Adrenal gland (tissue), 5 donors: ENCODE results near the gene GAGE12D.
"Not testable (repeated sequence)": the region's sequence is repeated elsewhere in the genome, so short reads cannot be mapped to it uniquely, and the experiment has no call there.

Source experiments
- POLR2A ChIP-seq, 2 donors: fragments of 450-650 bp; IDR thresholded peaks; one replicate each; pipeline ENCODE4 v1.6.1; 2017; ENCODE audit warnings: antibody characterized with exemption in 2 of 2, mild to moderate bottlenecking in 2 of 2, moderate library complexity in 1 of 2
- TF ChIP-seq, protein P1 (sequence below), 6 experiments: fragments of 450-650 bp in 4 of 6; fragments of 200-600 bp in 2 of 6; sonication (generic) in 1 of 6; IDR thresholded peaks; 1 replicate in 5 of 6; 2 replicates in 1 of 6; pipeline versions ENCODE4 v1.5.1 to v1.8.0; 2016 to 2021; ENCODE audit warnings: antibody characterized with exemption in 6 of 6, mild to moderate bottlenecking in 2 of 6, moderate library complexity in 1 of 6
- donor health status: DM: no; HTN: no; CAD: no.

DNA sequence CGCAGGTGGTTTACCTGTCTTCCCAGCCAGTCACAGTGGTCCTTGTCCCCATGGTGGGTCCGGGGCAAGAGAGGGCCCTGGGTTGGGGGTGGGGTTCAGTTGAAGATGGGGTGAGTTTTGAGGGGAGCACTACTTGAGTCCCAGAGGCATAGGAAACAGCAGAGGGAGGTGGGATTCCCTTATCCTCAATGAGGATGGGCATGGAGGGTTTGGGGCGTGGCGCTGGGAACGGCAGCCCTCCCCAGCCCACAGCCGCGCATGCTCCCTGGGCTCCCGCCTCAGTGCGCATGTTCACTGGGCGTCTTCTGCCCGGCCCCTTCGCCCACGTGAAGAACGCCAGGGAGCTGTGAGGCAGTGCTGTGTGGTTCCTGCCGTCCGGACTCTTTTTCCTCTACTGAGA lies at the start of gene GAGE12D:
- TF ChIP-seq, protein P1, sequence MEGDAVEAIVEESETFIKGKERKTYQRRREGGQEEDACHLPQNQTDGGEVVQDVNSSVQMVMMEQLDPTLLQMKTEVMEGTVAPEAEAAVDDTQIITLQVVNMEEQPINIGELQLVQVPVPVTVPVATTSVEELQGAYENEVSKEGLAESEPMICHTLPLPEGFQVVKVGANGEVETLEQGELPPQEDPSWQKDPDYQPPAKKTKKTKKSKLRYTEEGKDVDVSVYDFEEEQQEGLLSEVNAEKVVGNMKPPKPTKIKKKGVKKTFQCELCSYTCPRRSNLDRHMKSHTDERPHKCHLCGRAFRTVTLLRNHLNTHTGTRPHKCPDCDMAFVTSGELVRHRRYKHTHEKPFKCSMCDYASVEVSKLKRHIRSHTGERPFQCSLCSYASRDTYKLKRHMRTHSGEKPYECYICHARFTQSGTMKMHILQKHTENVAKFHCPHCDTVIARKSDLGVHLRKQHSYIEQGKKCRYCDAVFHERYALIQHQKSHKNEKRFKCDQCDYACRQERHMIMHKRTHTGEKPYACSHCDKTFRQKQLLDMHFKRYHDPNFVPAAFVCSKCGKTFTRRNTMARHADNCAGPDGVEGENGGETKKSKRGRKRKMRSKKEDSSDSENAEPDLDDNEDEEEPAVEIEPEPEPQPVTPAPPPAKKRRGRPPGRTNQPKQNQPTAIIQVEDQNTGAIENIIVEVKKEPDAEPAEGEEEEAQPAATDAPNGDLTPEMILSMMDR (IDR thresholded peaks at IDR 0.05) = not testable (repeated sequence)
- not testable (repeated sequence) for TF ChIP-seq POLR2A (IDR thresholded peaks at IDR 0.05)
